Measurements from ENCODE around the gene CREB3L4.

The CREB3L4 gene

GRCh38 chr1:153944827-153945117 lies 22.9 kb upstream of the CREB3L4 start:
- DNase-seq (ENCODE audit: insufficient read length, low spot score) (no peak), FAIRE-seq (no peak)
- TF ChIP-seq TAF1 (IDR thresholded peaks at IDR 0.05; ENCODE audit: low read depth, low read length) = no peak
- TF ChIP-seq POU2F2 (IDR thresholded peaks at IDR 0.05; ENCODE audit: low read depth, low read length) = no peak
- no peak for TF ChIP-seq POLR2AphosphoS5 (IDR thresholded peaks at IDR 0.05; ENCODE audit: low read depth, low read length)
- TF ChIP-seq SPI1 (IDR thresholded peaks at IDR 0.05; ENCODE audit: low read depth, low read length) = no peak
- no peak for TF ChIP-seq PAX5 (IDR thresholded peaks at IDR 0.05; ENCODE audit: insufficient read depth, low read length, severe bottlenecking)
- no peak for TF ChIP-seq POLR2A (IDR thresholded peaks at IDR 0.05; ENCODE audit: low read depth, low read length)

GRCh38 chr1:153945131-153945794 lies 22.4 kb upstream of the CREB3L4 start:
- peak; percentile 82 for DNase-seq (ENCODE audit: insufficient read length, low spot score)
- TF ChIP-seq SPI1 (IDR thresholded peaks at IDR 0.05; ENCODE audit: low read depth, low read length) (peak; percentile 76), PAX5 (IDR thresholded peaks at IDR 0.05; ENCODE audit: insufficient read depth, low read length, severe bottlenecking) (no peak), POLR2A (IDR thresholded peaks at IDR 0.05; ENCODE audit: low read depth, low read length) (peak; percentile 73)
- no peak for FAIRE-seq

GRCh38 chr1:153945795-153946621 lies 21.7 kb upstream of the CREB3L4 start:
- TF ChIP-seq POLR2AphosphoS5 (IDR thresholded peaks at IDR 0.05; ENCODE audit: low read depth, low read length) = peak; percentile 68; the same call in 1 of the 2 replicates
- peak; percentile 99 for TF ChIP-seq SPI1 (IDR thresholded peaks at IDR 0.05; ENCODE audit: low read depth, low read length)
- TF ChIP-seq POU2F2 (IDR thresholded peaks at IDR 0.05; ENCODE audit: low read depth, low read length) = peak; percentile 86
- TF ChIP-seq POLR2A (IDR thresholded peaks at IDR 0.05; ENCODE audit: low read depth, low read length) = peak; percentile 52; the same call in 1 of the 2 replicates
- peak; percentile 71 for TF ChIP-seq PAX5 (IDR thresholded peaks at IDR 0.05; ENCODE audit: insufficient read depth, low read length, severe bottlenecking)
- no peak for TF ChIP-seq TAF1 (IDR thresholded peaks at IDR 0.05; ENCODE audit: low read depth, low read length)
- peak; percentile 93 for DNase-seq (ENCODE audit: insufficient read length, low spot score)
- FAIRE-seq = peak; percentile 100

- DNase-seq (ENCODE audit: insufficient read length, low spot score) (peak; percentile 97), FAIRE-seq (peak; percentile 85)
- TF ChIP-seq POLR2AphosphoS5 (IDR thresholded peaks at IDR 0.05; ENCODE audit: low read depth, low read length) (peak; percentile 15), TAF1 (IDR thresholded peaks at IDR 0.05; ENCODE audit: low read depth, low read length) (no peak), SPI1 (IDR thresholded peaks at IDR 0.05; ENCODE audit: low read depth, low read length) (peak; percentile 74)
Measured at GRCh38 chr1:153946622-153947241, 21.0 kb upstream of the CREB3L4 start, which contains the start of gene DENND4B. Gene DENND4B, minus strand, starts transcription at chr1:153946718. Its CDS starts 2,344 bp downstream, at chr1:153944374.

GRCh38 chr1:153951183-153951582 lies 16.5 kb upstream of the CREB3L4 start:
- FAIRE-seq = no peak

GRCh38 chr1:153951801-153952200 lies 15.9 kb upstream of the CREB3L4 start:
- DNase-seq (ENCODE audit: insufficient read length, low spot score) (no peak), FAIRE-seq (no peak)
- TF ChIP-seq POLR2AphosphoS5 (IDR thresholded peaks at IDR 0.05; ENCODE audit: low read depth, low read length) (no peak), PAX5 (IDR thresholded peaks at IDR 0.05; ENCODE audit: insufficient read depth, low read length, severe bottlenecking) (no peak), POLR2A (IDR thresholded peaks at IDR 0.05; ENCODE audit: low read depth, low read length) (no peak), POU2F2 (IDR thresholded peaks at IDR 0.05; ENCODE audit: low read depth, low read length) (no peak), SPI1 (IDR thresholded peaks at IDR 0.05; ENCODE audit: low read depth, low read length) (no peak)

More at GRCh38 chr1:153951183-153951582, 16.5 kb upstream of the CREB3L4 start:
- TF ChIP-seq TAF1 (IDR thresholded peaks at IDR 0.05; ENCODE audit: low read depth, low read length) = no peak
- TF ChIP-seq POLR2A (IDR thresholded peaks at IDR 0.05; ENCODE audit: low read depth, low read length) = no peak
- TF ChIP-seq PAX5 (IDR thresholded peaks at IDR 0.05; ENCODE audit: insufficient read depth, low read length, severe bottlenecking) = no peak
- no peak for TF ChIP-seq POU2F2 (IDR thresholded peaks at IDR 0.05; ENCODE audit: low read depth, low read length)
- no peak for TF ChIP-seq SPI1 (IDR thresholded peaks at IDR 0.05; ENCODE audit: low read depth, low read length)
- no peak for TF ChIP-seq POLR2AphosphoS5 (IDR thresholded peaks at IDR 0.05; ENCODE audit: low read depth, low read length)
- DNase-seq (ENCODE audit: insufficient read length, low spot score) = no peak

- TF ChIP-seq POU2F2 (IDR thresholded peaks at IDR 0.05; ENCODE audit: low read depth, low read length) (no peak), TAF1 (IDR thresholded peaks at IDR 0.05; ENCODE audit: low read depth, low read length) (no peak), POLR2AphosphoS5 (IDR thresholded peaks at IDR 0.05; ENCODE audit: low read depth, low read length) (no peak), PAX5 (IDR thresholded peaks at IDR 0.05; ENCODE audit: insufficient read depth, low read length, severe bottlenecking) (no peak), SPI1 (IDR thresholded peaks at IDR 0.05; ENCODE audit: low read depth, low read length) (no peak), POLR2A (IDR thresholded peaks at IDR 0.05; ENCODE audit: low read depth, low read length) (no peak)
- FAIRE-seq (no peak), DNase-seq (ENCODE audit: insufficient read length, low spot score) (no peak)
Measured at GRCh38 chr1:153953859-153954365, 13.8 kb upstream of the CREB3L4 start.

GRCh38 chr1:153954826-153955225 lies 12.9 kb upstream of the CREB3L4 start:
- TF ChIP-seq TAF1 (IDR thresholded peaks at IDR 0.05; ENCODE audit: low read depth, low read length) (no peak), PAX5 (IDR thresholded peaks at IDR 0.05; ENCODE audit: insufficient read depth, low read length, severe bottlenecking) (no peak), POU2F2 (IDR thresholded peaks at IDR 0.05; ENCODE audit: low read depth, low read length) (no peak), POLR2A (IDR thresholded peaks at IDR 0.05; ENCODE audit: low read depth, low read length) (no peak), POLR2AphosphoS5 (IDR thresholded peaks at IDR 0.05; ENCODE audit: low read depth, low read length) (no peak), SPI1 (IDR thresholded peaks at IDR 0.05; ENCODE audit: low read depth, low read length) (no peak)
- no peak for FAIRE-seq
- no peak for DNase-seq (ENCODE audit: insufficient read length, low spot score)

Measured in GM12891 (cell line).